HEK293 (cell line): Measurements from ENCODE around the gene GTF3C5.

Experiments
- CTCF ChIA-PET: fragments of 350-600 bp; formaldehyde crosslinking; extraction: SDS; loops from one replicate; lab custom pipeline; 2021; ENCODE audit warnings: antibody characterized with exemption; lab: Yijun Ruan, JAX
- POLR2A ChIA-PET: fragments of 300-600 bp; formaldehyde crosslinking; extraction: SDS; loops from one replicate; lab custom pipeline; 2020; ENCODE audit warnings: antibody characterized with exemption, inconsistent platforms; lab: Yijun Ruan, JAX
- H3K27ac ChIP-seq: fragments of 200-500 bp; sonication (Bioruptor generic); 2 replicates; pipeline ENCODE4 v1.5.1; 2014; ENCODE audit warnings: low read depth, low read length, control low read depth, inconsistent platforms; ENCODE audit errors: extremely low read depth
- H3K36me3 ChIP-seq, 2 experiments: fragments of 200-500 bp in 1 of 2; sonication (Bioruptor generic) in 1 of 2; 1 replicate in 1 of 2; 2 replicates in 1 of 2; pipeline ENCODE4 v1.5.1; 2014 to 2017; ENCODE audit warnings: inconsistent platforms in 2 of 2, low read length in 2 of 2; ENCODE audit not compliant: control insufficient read depth in 2 of 2, insufficient read depth in 1 of 2
- H3K4me1 ChIP-seq: fragments of 200-500 bp; sonication (Bioruptor generic); 2 replicates; pipeline ENCODE4 v1.5.1; 2014; ENCODE audit warnings: mild to moderate bottlenecking, low read length, inconsistent platforms; ENCODE audit not compliant: control insufficient read depth, insufficient read depth
- H3K4me3 ChIP-seq: 2 replicates; pipeline ENCODE4 v1.5.1; 2011; ENCODE audit warnings: low read depth, mild to moderate bottlenecking, control low read depth, low read length, moderate library complexity
- H3K9me3 ChIP-seq: fragments of 200-500 bp; sonication (Bioruptor generic); 2 replicates; pipeline ENCODE4 v1.5.1; 2014; ENCODE audit warnings: low read depth, low read length, inconsistent platforms; ENCODE audit not compliant: control insufficient read depth, insufficient read depth
- EGR2 ChIP-seq: fragments of 450-650 bp; formaldehyde crosslinking; IDR thresholded peaks from 2 replicates; pipeline ENCODE4 v1.5.1; 2016; ENCODE audit warnings: low read depth, missing biosample characterization, missing genetic modification characterization
- ZBTB20 ChIP-seq: fragments of 450-650 bp; formaldehyde crosslinking; IDR thresholded peaks from 2 replicates; pipeline ENCODE4 v1.5.1; 2016; ENCODE audit warnings: missing biosample characterization, missing genetic modification characterization
- ZFHX2 ChIP-seq: fragments of 450-650 bp; formaldehyde crosslinking; conservative IDR thresholded peaks from 2 replicates; pipeline ENCODE4 v1.5.1; 2016; ENCODE audit warnings: missing biosample characterization, missing genetic modification characterization
- ZNF114 ChIP-seq: fragments of 450-650 bp; formaldehyde crosslinking; IDR thresholded peaks from 2 replicates; pipeline ENCODE4 v1.5.0; 2017; ENCODE audit warnings: missing biosample characterization, missing genetic modification characterization
- ZNF324 ChIP-seq: fragments of 450-650 bp; formaldehyde crosslinking; IDR thresholded peaks from 2 replicates; pipeline ENCODE4 v1.5.1; 2016; ENCODE audit warnings: missing biosample characterization, missing genetic modification characterization
- ZNF488 ChIP-seq: fragments of 450-650 bp; formaldehyde crosslinking; IDR thresholded peaks from 2 replicates; pipeline ENCODE4 v1.5.1; 2016; ENCODE audit warnings: missing biosample characterization, missing genetic modification characterization
- ZNF548 ChIP-seq: fragments of 450-650 bp; formaldehyde crosslinking; IDR thresholded peaks from 2 replicates; pipeline ENCODE4 v1.5.1; 2016; ENCODE audit warnings: missing biosample characterization, missing genetic modification characterization
- ZNF558 ChIP-seq: fragments of 450-650 bp; formaldehyde crosslinking; IDR thresholded peaks from 2 replicates; pipeline ENCODE4 v1.5.1; 2016; ENCODE audit warnings: missing biosample characterization, missing genetic modification characterization
- ZNF776 ChIP-seq: fragments of 450-650 bp; formaldehyde crosslinking; IDR thresholded peaks from 2 replicates; pipeline ENCODE4 v1.5.0; 2017; ENCODE audit warnings: missing biosample characterization, missing genetic modification characterization, borderline replicate concordance
- TF ChIP-seq, protein P1 (sequence below): fragments of 450-650 bp; formaldehyde crosslinking; IDR thresholded peaks from 2 replicates; pipeline ENCODE4 v1.5.1; 2017; ENCODE audit warnings: missing biosample characterization, missing genetic modification characterization
- TF ChIP-seq, protein P2 (sequence below): fragments of 450-650 bp; formaldehyde crosslinking; IDR thresholded peaks from 2 replicates; pipeline ENCODE4 v1.5.1; 2016; ENCODE audit warnings: missing biosample characterization, missing genetic modification characterization, borderline replicate concordance
- TF ChIP-seq, protein P3 (sequence below): fragments of 450-650 bp; formaldehyde crosslinking; IDR thresholded peaks from 2 replicates; pipeline ENCODE4 v1.5.1; 2016; ENCODE audit warnings: missing biosample characterization, missing genetic modification characterization

The GTF3C5 gene

DNA sequence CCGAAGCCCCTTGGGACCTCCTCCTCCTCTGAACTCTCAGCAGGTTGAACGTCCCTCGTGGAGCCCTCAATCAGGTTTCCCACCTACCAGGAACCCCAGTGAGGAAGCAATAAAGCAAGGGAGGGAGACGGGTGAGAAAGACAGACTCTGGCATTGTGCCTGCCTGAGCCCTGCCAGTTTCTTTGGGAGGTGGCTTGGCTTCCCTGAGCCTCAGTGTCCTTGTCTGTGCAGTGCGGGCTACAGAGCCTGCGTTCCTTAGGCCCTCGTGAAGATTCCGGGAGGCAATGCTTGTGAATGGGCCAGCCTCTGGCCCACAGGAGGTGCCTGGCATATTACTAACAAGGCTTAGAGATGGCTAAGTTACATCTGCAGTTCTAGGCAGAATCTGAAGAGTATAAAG is 11.9 kb downstream of the GTF3C5 start:
- TF ChIP-seq ZNF548 (tag by site-specific recombination) = no peak
- TF ChIP-seq, protein P1, sequence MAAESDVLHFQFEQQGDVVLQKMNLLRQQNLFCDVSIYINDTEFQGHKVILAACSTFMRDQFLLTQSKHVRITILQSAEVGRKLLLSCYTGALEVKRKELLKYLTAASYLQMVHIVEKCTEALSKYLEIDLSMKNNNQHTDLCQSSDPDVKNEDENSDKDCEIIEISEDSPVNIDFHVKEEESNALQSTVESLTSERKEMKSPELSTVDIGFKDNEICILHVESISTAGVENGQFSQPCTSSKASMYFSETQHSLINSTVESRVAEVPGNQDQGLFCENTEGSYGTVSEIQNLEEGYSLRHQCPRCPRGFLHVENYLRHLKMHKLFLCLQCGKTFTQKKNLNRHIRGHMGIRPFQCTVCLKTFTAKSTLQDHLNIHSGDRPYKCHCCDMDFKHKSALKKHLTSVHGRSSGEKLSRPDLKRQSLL (tag by site-specific recombination) = no peak
- no peak for TF ChIP-seq ZBTB20 (tag by site-specific recombination)
- no peak for TF ChIP-seq ZNF558 (tag by site-specific recombination)
- TF ChIP-seq, protein P2, sequence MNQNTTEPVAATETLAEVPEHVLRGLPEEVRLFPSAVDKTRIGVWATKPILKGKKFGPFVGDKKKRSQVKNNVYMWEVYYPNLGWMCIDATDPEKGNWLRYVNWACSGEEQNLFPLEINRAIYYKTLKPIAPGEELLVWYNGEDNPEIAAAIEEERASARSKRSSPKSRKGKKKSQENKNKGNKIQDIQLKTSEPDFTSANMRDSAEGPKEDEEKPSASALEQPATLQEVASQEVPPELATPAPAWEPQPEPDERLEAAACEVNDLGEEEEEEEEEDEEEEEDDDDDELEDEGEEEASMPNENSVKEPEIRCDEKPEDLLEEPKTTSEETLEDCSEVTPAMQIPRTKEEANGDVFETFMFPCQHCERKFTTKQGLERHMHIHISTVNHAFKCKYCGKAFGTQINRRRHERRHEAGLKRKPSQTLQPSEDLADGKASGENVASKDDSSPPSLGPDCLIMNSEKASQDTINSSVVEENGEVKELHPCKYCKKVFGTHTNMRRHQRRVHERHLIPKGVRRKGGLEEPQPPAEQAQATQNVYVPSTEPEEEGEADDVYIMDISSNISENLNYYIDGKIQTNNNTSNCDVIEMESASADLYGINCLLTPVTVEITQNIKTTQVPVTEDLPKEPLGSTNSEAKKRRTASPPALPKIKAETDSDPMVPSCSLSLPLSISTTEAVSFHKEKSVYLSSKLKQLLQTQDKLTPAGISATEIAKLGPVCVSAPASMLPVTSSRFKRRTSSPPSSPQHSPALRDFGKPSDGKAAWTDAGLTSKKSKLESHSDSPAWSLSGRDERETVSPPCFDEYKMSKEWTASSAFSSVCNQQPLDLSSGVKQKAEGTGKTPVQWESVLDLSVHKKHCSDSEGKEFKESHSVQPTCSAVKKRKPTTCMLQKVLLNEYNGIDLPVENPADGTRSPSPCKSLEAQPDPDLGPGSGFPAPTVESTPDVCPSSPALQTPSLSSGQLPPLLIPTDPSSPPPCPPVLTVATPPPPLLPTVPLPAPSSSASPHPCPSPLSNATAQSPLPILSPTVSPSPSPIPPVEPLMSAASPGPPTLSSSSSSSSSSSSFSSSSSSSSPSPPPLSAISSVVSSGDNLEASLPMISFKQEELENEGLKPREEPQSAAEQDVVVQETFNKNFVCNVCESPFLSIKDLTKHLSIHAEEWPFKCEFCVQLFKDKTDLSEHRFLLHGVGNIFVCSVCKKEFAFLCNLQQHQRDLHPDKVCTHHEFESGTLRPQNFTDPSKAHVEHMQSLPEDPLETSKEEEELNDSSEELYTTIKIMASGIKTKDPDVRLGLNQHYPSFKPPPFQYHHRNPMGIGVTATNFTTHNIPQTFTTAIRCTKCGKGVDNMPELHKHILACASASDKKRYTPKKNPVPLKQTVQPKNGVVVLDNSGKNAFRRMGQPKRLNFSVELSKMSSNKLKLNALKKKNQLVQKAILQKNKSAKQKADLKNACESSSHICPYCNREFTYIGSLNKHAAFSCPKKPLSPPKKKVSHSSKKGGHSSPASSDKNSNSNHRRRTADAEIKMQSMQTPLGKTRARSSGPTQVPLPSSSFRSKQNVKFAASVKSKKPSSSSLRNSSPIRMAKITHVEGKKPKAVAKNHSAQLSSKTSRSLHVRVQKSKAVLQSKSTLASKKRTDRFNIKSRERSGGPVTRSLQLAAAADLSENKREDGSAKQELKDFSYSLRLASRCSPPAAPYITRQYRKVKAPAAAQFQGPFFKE = no peak
- no peak for TF ChIP-seq ZNF324 (tag by site-specific recombination)
- TF ChIP-seq, all 188 proteins: peak for 0
- ChIA-PET POLR2A (interaction anchor here (1.5 kb wide), 1 partner anchor 12 kb away, joined by 6 read pairs; the partner anchor contains the start of gene GTF3C5), CTCF (interaction anchor here (0.6 to 9.6 kb wide), 6 partner anchors 11 to 444 kb away, joined by 3 to 117 read pairs (median 6); partner anchors contain the start of gene GTF3C5)
- no peak overlapping the region for H3K27ac ChIP-seq
- H3K9me3 ChIP-seq = no peaks in the 10 kb centered on the region
- no peak overlapping the region for H3K4me3 ChIP-seq
- no peaks in the 10 kb centered on the region for H3K4me1 ChIP-seq
- peaks cover 5 to 75% of the 10 kb centered on the region in 2 experiments for H3K36me3 ChIP-seq

DNA sequence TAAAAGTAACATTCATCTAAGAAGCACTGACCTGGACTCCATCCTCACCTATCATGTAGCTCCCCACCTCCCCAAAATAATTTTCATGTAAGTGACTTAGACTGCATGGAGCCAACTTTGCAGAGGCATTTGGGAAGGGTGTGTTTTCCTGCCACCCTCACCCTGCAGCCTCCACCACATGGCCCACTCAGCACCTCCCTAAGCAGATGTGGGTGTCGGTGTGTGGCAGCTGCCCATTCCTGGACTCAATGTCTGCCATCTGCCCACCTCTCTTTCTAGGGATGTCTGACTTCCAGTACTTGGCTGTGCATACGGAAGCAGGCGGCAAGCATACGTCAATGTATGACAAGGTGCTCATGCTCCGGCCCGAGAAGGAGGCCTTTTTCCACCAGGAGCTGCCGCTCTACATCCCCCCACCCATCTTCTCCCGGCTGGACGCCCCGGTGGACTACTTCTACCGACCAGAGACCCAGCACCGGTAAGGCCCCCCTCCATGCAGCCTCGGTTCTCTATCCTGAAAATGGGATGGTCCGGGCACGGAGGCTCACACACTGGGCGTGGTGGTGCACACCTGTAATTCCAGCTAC is 12.7 kb downstream of the GTF3C5 start:
- Histone ChIP-seq H3K4me1 (no peaks in the 10 kb centered on the region), H3K4me3 (no peak overlapping the region), H3K27ac (no peak overlapping the region)
- POLR2A ChIA-PET = no interaction called here
- TF ChIP-seq ZNF776 (no peak), ZNF114 (tag by site-specific recombination) (no peak), ZFHX2 (tag by site-specific recombination) (peak; percentile 59), ZNF488 (tag by site-specific recombination) (no peak), EGR2 (tag by site-specific recombination) (peak; percentile 73; the same call in 1 of the 2 replicates)
- TF ChIP-seq, protein P3, sequence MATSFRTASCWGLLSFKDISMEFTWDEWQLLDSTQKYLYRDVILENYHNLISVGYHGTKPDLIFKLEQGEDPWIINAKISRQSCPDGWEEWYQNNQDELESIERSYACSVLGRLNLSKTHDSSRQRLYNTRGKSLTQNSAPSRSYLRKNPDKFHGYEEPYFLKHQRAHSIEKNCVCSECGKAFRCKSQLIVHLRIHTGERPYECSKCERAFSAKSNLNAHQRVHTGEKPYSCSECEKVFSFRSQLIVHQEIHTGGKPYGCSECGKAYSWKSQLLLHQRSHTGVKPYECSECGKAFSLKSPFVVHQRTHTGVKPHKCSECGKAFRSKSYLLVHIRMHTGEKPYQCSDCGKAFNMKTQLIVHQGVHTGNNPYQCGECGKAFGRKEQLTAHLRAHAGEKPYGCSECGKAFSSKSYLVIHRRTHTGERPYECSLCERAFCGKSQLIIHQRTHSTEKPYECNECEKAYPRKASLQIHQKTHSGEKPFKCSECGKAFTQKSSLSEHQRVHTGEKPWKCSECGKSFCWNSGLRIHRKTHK (tag by site-specific recombination) = no peak
- TF ChIP-seq, all 188 proteins: peak for 2
- Histone ChIP-seq H3K9me3 (no peaks in the 10 kb centered on the region), H3K36me3 (peaks cover 5 to 72% of the 10 kb centered on the region in 2 experiments)
- CTCF ChIA-PET = interaction anchor here (0.6 to 9.6 kb wide), 4 partner anchors 51 to 443 kb away, joined by 3 to 117 read pairs (median 3); no protein-coding TSS in a partner anchor
